ENCODE results near the gene INVS. TPM values are rescaled to one million over a fixed set of nuclear protein-coding genes. Genes with fewer than 3 reads are reported as not detected.

Gene INVS
- total RNA-seq, 2 donors from 2014 or later, result 17.7 to 29.7 TPM

DNA sequence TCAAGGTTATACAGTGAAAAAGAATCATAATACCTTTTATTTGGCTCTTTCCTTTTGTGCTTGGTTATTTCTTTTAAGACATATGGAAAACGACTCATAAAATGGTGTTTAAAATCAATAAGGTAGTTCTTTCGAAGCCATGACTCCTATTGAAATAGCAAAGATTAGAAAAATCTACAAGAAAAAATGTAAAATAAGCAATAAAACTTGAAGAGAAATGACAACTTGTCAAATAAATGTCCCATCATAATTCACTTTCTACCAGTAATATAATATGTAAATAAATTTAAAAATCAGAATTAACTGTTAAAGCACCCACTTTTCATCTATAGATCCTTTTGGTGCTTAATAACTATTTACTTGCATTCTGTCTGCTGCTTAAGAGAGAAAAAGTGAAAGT lies 241.2 kb downstream of the INVS start:
- H3K4me3 ChIP-seq, result no peak overlapping the region
- intact Hi-C loops (cut with DNase I), result no loop called here
- WGBS, result 71% methylated on average over 2 of the region's 2 CpGs
- H3K9me3 ChIP-seq, result no peaks in the 10 kb centered on the region
- no peaks in the 10 kb centered on the region for H3K27me3 ChIP-seq (replicated peaks; ENCODE audit: insufficient read depth)
- H3K27ac ChIP-seq, result no peak overlapping the region
- DNase-seq (ENCODE audit: low spot score), result no peak
- TF ChIP-seq POLR2A (IDR thresholded peaks at IDR 0.05) (no peak), POLR2AphosphoS5 (IDR thresholded peaks at IDR 0.05) (no peak)
- TF ChIP-seq, protein P1, sequence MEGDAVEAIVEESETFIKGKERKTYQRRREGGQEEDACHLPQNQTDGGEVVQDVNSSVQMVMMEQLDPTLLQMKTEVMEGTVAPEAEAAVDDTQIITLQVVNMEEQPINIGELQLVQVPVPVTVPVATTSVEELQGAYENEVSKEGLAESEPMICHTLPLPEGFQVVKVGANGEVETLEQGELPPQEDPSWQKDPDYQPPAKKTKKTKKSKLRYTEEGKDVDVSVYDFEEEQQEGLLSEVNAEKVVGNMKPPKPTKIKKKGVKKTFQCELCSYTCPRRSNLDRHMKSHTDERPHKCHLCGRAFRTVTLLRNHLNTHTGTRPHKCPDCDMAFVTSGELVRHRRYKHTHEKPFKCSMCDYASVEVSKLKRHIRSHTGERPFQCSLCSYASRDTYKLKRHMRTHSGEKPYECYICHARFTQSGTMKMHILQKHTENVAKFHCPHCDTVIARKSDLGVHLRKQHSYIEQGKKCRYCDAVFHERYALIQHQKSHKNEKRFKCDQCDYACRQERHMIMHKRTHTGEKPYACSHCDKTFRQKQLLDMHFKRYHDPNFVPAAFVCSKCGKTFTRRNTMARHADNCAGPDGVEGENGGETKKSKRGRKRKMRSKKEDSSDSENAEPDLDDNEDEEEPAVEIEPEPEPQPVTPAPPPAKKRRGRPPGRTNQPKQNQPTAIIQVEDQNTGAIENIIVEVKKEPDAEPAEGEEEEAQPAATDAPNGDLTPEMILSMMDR (IDR thresholded peaks at IDR 0.05), result no peak
- no peaks in the 10 kb centered on the region for H3K4me1 ChIP-seq (replicated peaks)
- no peaks in the 10 kb centered on the region for H3K36me3 ChIP-seq

DNA sequence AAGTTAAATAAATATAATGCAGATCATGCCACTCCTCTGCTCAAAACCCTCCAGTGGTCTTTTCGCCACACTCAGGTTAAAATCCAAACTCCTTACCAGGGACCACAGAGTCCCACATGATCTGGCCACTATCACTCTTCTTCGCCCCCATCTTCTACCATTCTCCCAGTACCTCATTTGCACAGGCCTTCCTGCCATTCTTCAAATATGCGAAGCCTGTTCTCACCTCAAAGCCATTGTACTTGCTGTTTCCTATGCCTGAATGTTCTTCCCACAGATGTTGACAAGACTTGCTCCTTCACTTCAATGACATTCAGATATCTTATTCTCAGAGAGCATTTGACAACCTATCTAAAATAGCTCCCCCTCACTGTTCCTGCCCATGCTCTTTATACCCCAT lies 242.8 kb downstream of the INVS start:
- intact Hi-C loops (cut with DNase I), result no loop called here
- WGBS, result 98% methylated on average over 3 of the region's 3 CpGs
- Histone ChIP-seq H3K27ac (no peak overlapping the region), H3K4me3 (no peak overlapping the region), H3K27me3 (replicated peaks; ENCODE audit: insufficient read depth) (no peaks in the 10 kb centered on the region), H3K9me3 (no peaks in the 10 kb centered on the region), H3K36me3 (no peaks in the 10 kb centered on the region), H3K4me1 (replicated peaks) (no peaks in the 10 kb centered on the region)
- no peak for DNase-seq (ENCODE audit: low spot score)
- no peak for TF ChIP-seq POLR2A (IDR thresholded peaks at IDR 0.05)

- Histone ChIP-seq H3K4me3 (no peak overlapping the region), H3K27ac (no peak overlapping the region), H3K36me3 (no peaks in the 10 kb centered on the region), H3K9me3 (no peaks in the 10 kb centered on the region), H3K27me3 (replicated peaks; ENCODE audit: insufficient read depth) (no peaks in the 10 kb centered on the region), H3K4me1 (replicated peaks) (peaks cover 2% of the 10 kb centered on the region)
- 60% methylated on average over 3 of the region's 3 CpGs for WGBS
- intact Hi-C loops (cut with DNase I), result no loop called here
- TF ChIP-seq, protein P1 (IDR thresholded peaks at IDR 0.05), result no peak
- TF ChIP-seq POLR2AphosphoS5 (IDR thresholded peaks at IDR 0.05) (no peak), POLR2A (IDR thresholded peaks at IDR 0.05) (no peak)
- no peak for DNase-seq (ENCODE audit: low spot score)
Measured at GRCh38 chr9:100346836-100347235, 247.8 kb downstream of the INVS start.

GRCh38 chr9:100350188-100350587 lies 251.1 kb downstream of the INVS start:
- H3K27ac ChIP-seq, result no peak overlapping the region
- TF ChIP-seq POLR2A (IDR thresholded peaks at IDR 0.05), result no peak
- TF ChIP-seq, protein P1 (IDR thresholded peaks at IDR 0.05), result no peak
- TF ChIP-seq POLR2AphosphoS5 (IDR thresholded peaks at IDR 0.05), result no peak
- H3K9me3 ChIP-seq, result no peaks in the 10 kb centered on the region
- H3K36me3 ChIP-seq, result no peaks in the 10 kb centered on the region
- H3K4me1 ChIP-seq (replicated peaks), result peaks cover 2% of the 10 kb centered on the region
- H3K4me3 ChIP-seq, result no peak overlapping the region
- DNase-seq (ENCODE audit: low spot score), result no peak
- H3K27me3 ChIP-seq (replicated peaks; ENCODE audit: insufficient read depth), result no peaks in the 10 kb centered on the region
- WGBS, result 97% methylated on average over 1 of the region's 1 CpG
- intact Hi-C loops (cut with DNase I), result loop anchor here (5.0 kb wide), 1 partner anchor 77 kb away; the partner anchor contains the start of gene MSANTD3

Small RNAs within 50 kb of the gene (small RNA-seq; reads per million reads assigned to genes)
- 0 reads per million in 2 donors for gene RN7SL75P

Other genes starting within 250 kb of the INVS start
- 10 to 100 TPM; 34.0 to 87.9 TPM for gene STX17, start 192.6 kb upstream of the INVS start, total RNA-seq
- gene ERP44, start 243 bp upstream of the INVS start, total RNA-seq, result 10 to 100 TPM; 16.6 to 20.6 TPM

Measured in prostate gland (tissue), 2 donors.